BJ (cell line): ENCODE measurements around the gene SH3BP4. TPM values are rescaled to one million over a fixed set of nuclear protein-coding genes. Genes with fewer than 3 reads are reported as not detected.

Experiments
- CTCF ChIA-PET: fragments of 350-600 bp; formaldehyde crosslinking; extraction: SDS; loops from one replicate; lab custom pipeline; 2021; ENCODE audit warnings: antibody characterized with exemption, inconsistent platforms; lab: Yijun Ruan, JAX
- POLR2A ChIA-PET: fragments of 300-600 bp; sonication (Branson Sonifier 250); formaldehyde crosslinking; extraction: SDS; loops from one replicate; lab custom pipeline; 2021; ENCODE audit warnings: antibody characterized with exemption; lab: Charles Lee
- DNase-seq: peaks from one replicate; pipeline ENCODE4 v3.0.0-alpha.2; 2011; ENCODE audit warnings: low read depth
- H3K27me3 ChIP-seq: 2 replicates; pipeline ENCODE4 v1.6.0; 2011; ENCODE audit warnings: low read length; ENCODE audit not compliant: control insufficient read depth, insufficient read depth
- H3K36me3 ChIP-seq: 2 replicates; pipeline ENCODE4 v1.5.1; 2011; ENCODE audit warnings: low read length; ENCODE audit not compliant: control insufficient read depth, insufficient read depth
- H3K4me3 ChIP-seq: 2 replicates; pipeline ENCODE4 v1.5.1; 2011; ENCODE audit warnings: low read depth, mild to moderate bottlenecking, control low read depth, low read length
- CTCF ChIP-seq: IDR thresholded peaks from 2 replicates; pipeline ENCODE4 v1.5.1; 2011; ENCODE audit warnings: low read depth, mild to moderate bottlenecking, control low read depth, inconsistent platforms, low read length, moderate library complexity; ENCODE audit not compliant: insufficient read depth
- polyA plus RNA-seq: library from polyadenylated mRNA; depleted of rRNA; stranded (reverse); fragments of >200 nt; gene quantifications from 2 replicates; pipeline ENCODE4 v1.2.3, GENCODE V29; 2011

The SH3BP4 gene
- polyA plus RNA-seq, 1 experiment: 106 TPM

- TF ChIP-seq CTCF: no peak
- H3K27me3 ChIP-seq: no peaks in the 10 kb centered on the region
- ChIA-PET CTCF (interaction anchor here (0.7 to 1.0 kb wide), 3 partner anchors 14 to 477 kb away, joined by 3 to 4 read pairs (median 3); no protein-coding TSS in a partner anchor), POLR2A (no interaction called here)
- no peak for DNase-seq
- H3K36me3 ChIP-seq: peaks cover 50% of the 10 kb centered on the region
- H3K4me3 ChIP-seq: no peak overlapping the region
These were observed 89.6 kb downstream of the SH3BP4 start for GRCh38 chr2:235041221-235041917.

- no peak for DNase-seq
- ChIA-PET CTCF (interaction anchor here (0.7 kb wide), 2 partner anchors 16 to 477 kb away, joined by 3 to 4 read pairs; no protein-coding TSS in a partner anchor), POLR2A (no interaction called here)
- H3K36me3 ChIP-seq: peaks cover 52% of the 10 kb centered on the region
- H3K27me3 ChIP-seq: no peaks in the 10 kb centered on the region
- no peak overlapping the region for H3K4me3 ChIP-seq
- no peak for TF ChIP-seq CTCF
These were observed 90.2 kb downstream of the SH3BP4 start for GRCh38 chr2:235041918-235042575.

- no peak for DNase-seq
- ChIA-PET POLR2A (no interaction called here), CTCF (no interaction called here)
- Histone ChIP-seq H3K4me3 (no peak overlapping the region), H3K27me3 (no peaks in the 10 kb centered on the region), H3K36me3 (peaks cover 55% of the 10 kb centered on the region)
- TF ChIP-seq CTCF: no peak
These were observed 91.0 kb downstream of the SH3BP4 start for GRCh38 chr2:235042576-235043515.

- Histone ChIP-seq H3K36me3 (peaks cover 51% of the 10 kb centered on the region), H3K27me3 (no peaks in the 10 kb centered on the region), H3K4me3 (no peak overlapping the region)
- TF ChIP-seq CTCF: no peak
- ChIA-PET CTCF (interaction anchor here (0.8 kb wide), 1 partner anchor 370 kb away, joined by 3 read pairs; no protein-coding TSS in a partner anchor), POLR2A (no interaction called here)
- DNase-seq: no peak
These were observed 92.1 kb downstream of the SH3BP4 start for GRCh38 chr2:235043762-235044500.
